Astrocyte (in vitro differentiated cells and primary cell): ENCODE results near the gene MYOZ3. TPM values are rescaled to one million over a fixed set of nuclear protein-coding genes. Genes with fewer than 3 reads are reported as not detected.

Experiments used
- DNase-seq: peaks from one replicate; pipeline ENCODE4 v3.0.0-alpha.2; 2010; ENCODE audit warnings: low read depth
- FAIRE-seq: peaks from 2 replicates; lab custom pipeline; 2011; peaks lifted over from hg19 to GRCh38; lab: Jason Lieb, UNC
- H2AFZ ChIP-seq: 2 replicates; pipeline ENCODE4 v1.6.0; 2012; ENCODE audit warnings: low read depth, low read length, inconsistent platforms
- H3K27ac ChIP-seq: 2 replicates; pipeline ENCODE4 v1.5.1; 2011; ENCODE audit warnings: low read depth, low read length, inconsistent platforms
- H3K27me3 ChIP-seq: 2 replicates; pipeline ENCODE4 v1.6.0; 2011; ENCODE audit warnings: low read length, inconsistent platforms; ENCODE audit not compliant: insufficient read depth
- H3K36me3 ChIP-seq: 2 replicates; pipeline ENCODE4 v1.5.1; 2011; ENCODE audit warnings: low read length, inconsistent platforms; ENCODE audit not compliant: insufficient read depth
- H3K4me1 ChIP-seq: 2 replicates; pipeline ENCODE4 v1.5.1; 2011; ENCODE audit warnings: low read length, inconsistent platforms; ENCODE audit not compliant: insufficient read depth
- H3K4me2 ChIP-seq: 2 replicates; pipeline ENCODE4 v1.6.0; 2012; ENCODE audit warnings: low read length, inconsistent platforms
- H3K4me3 ChIP-seq: 2 replicates; pipeline ENCODE4 v1.5.1; 2011; ENCODE audit warnings: low read depth, mild to moderate bottlenecking, low read length, inconsistent platforms; ENCODE audit not compliant: insufficient read depth
- H3K79me2 ChIP-seq: 2 replicates; pipeline ENCODE4 v1.6.0; 2012; ENCODE audit warnings: mild to moderate bottlenecking, low read length, inconsistent platforms; ENCODE audit not compliant: insufficient read depth
- H3K9ac ChIP-seq: 2 replicates; pipeline ENCODE4 v1.6.0; 2012; ENCODE audit warnings: mild to moderate bottlenecking, low read length, inconsistent platforms
- H3K9me3 ChIP-seq: 2 replicates; pipeline ENCODE4 v1.5.1; 2012; ENCODE audit warnings: low read depth, mild to moderate bottlenecking, low read length, inconsistent platforms; ENCODE audit not compliant: insufficient read depth
- H4K20me1 ChIP-seq: 2 replicates; pipeline ENCODE4 v1.6.0; 2012; ENCODE audit warnings: low read length, inconsistent platforms; ENCODE audit not compliant: insufficient read depth
- H3K27ac Mint-ChIP-seq: one replicate; pipeline ENCODE4 v1.8.0; 2021; ENCODE audit warnings: mild to moderate bottlenecking, mixed read lengths; ENCODE audit not compliant: unreplicated experiment
- H3K27me3 Mint-ChIP-seq: one replicate; pipeline ENCODE4 v1.8.0; 2021; ENCODE audit warnings: low read depth, mixed read lengths; ENCODE audit not compliant: unreplicated experiment
- H3K36me3 Mint-ChIP-seq: one replicate; pipeline ENCODE4 v1.8.0; 2021; ENCODE audit warnings: low read depth, mixed read lengths; ENCODE audit not compliant: unreplicated experiment
- H3K4me1 Mint-ChIP-seq: one replicate; pipeline ENCODE4 v1.8.0; 2021; ENCODE audit warnings: low read depth, mixed read lengths; ENCODE audit not compliant: unreplicated experiment
- H3K4me3 Mint-ChIP-seq: one replicate; pipeline ENCODE4 v1.8.0; 2021; ENCODE audit warnings: mild to moderate bottlenecking, moderate library complexity, mixed read lengths; ENCODE audit not compliant: unreplicated experiment
- H3K9me3 Mint-ChIP-seq: one replicate; pipeline ENCODE4 v1.8.0; 2021; ENCODE audit warnings: mild to moderate bottlenecking, mixed read lengths; ENCODE audit not compliant: unreplicated experiment
- CTCF ChIP-seq: IDR thresholded peaks from 2 replicates; pipeline ENCODE4 v1.5.1; 2011; ENCODE audit warnings: low read depth, mild to moderate bottlenecking, inconsistent platforms, low read length, moderate library complexity; ENCODE audit not compliant: insufficient read depth
- EZH2 ChIP-seq: IDR thresholded peaks from 2 replicates; pipeline ENCODE4 v1.6.1; 2012; ENCODE audit warnings: mild to moderate bottlenecking, low read length, inconsistent platforms; ENCODE audit not compliant: insufficient read depth
- total RNA-seq: library from RNA; stranded (reverse); gene quantifications from 2 replicates; pipeline ENCODE4 v1.2.1, GENCODE V29; 2021

MYOZ3 gene
- total RNA-seq, 1 donor from 2014 or later: 5.5 TPM

GRCh38 chr5:150706776-150707390 lies 45.8 kb downstream of the MYOZ3 start:
- Histone ChIP-seq H4K20me1 (no peaks in the 10 kb centered on the region), H3K27ac (no peak overlapping the region), H3K27me3 (no peaks in the 10 kb centered on the region), H3K4me1 (no peaks in the 10 kb centered on the region), H3K36me3 (peaks cover 33% of the 10 kb centered on the region), H3K9me3 (no peaks in the 10 kb centered on the region), H3K9ac (no peak overlapping the region), H2AFZ (no peak overlapping the region), H3K79me2 (no peaks in the 10 kb centered on the region), H3K4me3 (no peak overlapping the region), H3K4me2 (no peak overlapping the region)
- Mint-ChIP-seq H3K4me3 (no peak overlapping the region), H3K27me3 (no peaks in the 10 kb centered on the region), H3K36me3 (peaks cover 6% of the 10 kb centered on the region), H3K9me3 (no peaks in the 10 kb centered on the region), H3K27ac (no peak overlapping the region), H3K4me1 (no peaks in the 10 kb centered on the region)
- DNase-seq: no peak
- TF ChIP-seq CTCF: no peak
- TF ChIP-seq EZH2: no peak
- no peak for FAIRE-seq

- Histone ChIP-seq H3K27ac (no peak overlapping the region), H3K79me2 (no peaks in the 10 kb centered on the region), H4K20me1 (no peaks in the 10 kb centered on the region), H3K27me3 (no peaks in the 10 kb centered on the region), H2AFZ (no peak overlapping the region), H3K9me3 (no peaks in the 10 kb centered on the region), H3K4me2 (no peak overlapping the region), H3K4me1 (no peaks in the 10 kb centered on the region), H3K9ac (no peak overlapping the region), H3K4me3 (no peak overlapping the region), H3K36me3 (peaks cover 49% of the 10 kb centered on the region)
- H3K27ac Mint-ChIP-seq: no peak overlapping the region
- H3K27me3 Mint-ChIP-seq: no peaks in the 10 kb centered on the region
- H3K36me3 Mint-ChIP-seq: peaks cover 6% of the 10 kb centered on the region
- peak; percentile 27 for TF ChIP-seq CTCF
- TF ChIP-seq EZH2: no peak
- H3K4me1 Mint-ChIP-seq: no peaks in the 10 kb centered on the region
- H3K4me3 Mint-ChIP-seq: no peak overlapping the region
- DNase-seq (no peak), FAIRE-seq (no peak)
- no peaks in the 10 kb centered on the region for H3K9me3 Mint-ChIP-seq
These were observed 49.1 kb downstream of the MYOZ3 start for GRCh38 chr5:150710165-150710564.

GRCh38 chr5:150723845-150724244 lies 62.8 kb downstream of the MYOZ3 start:
- Histone ChIP-seq H3K27ac (no peak overlapping the region), H3K36me3 (peaks cover 63% of the 10 kb centered on the region), H3K4me2 (no peak overlapping the region), H3K4me3 (no peak overlapping the region), H3K9ac (no peak overlapping the region), H3K79me2 (no peaks in the 10 kb centered on the region), H3K9me3 (no peaks in the 10 kb centered on the region), H4K20me1 (no peaks in the 10 kb centered on the region), H3K27me3 (no peaks in the 10 kb centered on the region), H3K4me1 (no peaks in the 10 kb centered on the region), H2AFZ (no peak overlapping the region)
- Mint-ChIP-seq H3K4me1 (no peaks in the 10 kb centered on the region), H3K36me3 (peaks cover 13% of the 10 kb centered on the region), H3K27me3 (no peaks in the 10 kb centered on the region), H3K9me3 (no peaks in the 10 kb centered on the region), H3K4me3 (no peak overlapping the region), H3K27ac (no peak overlapping the region)
- FAIRE-seq (no peak), DNase-seq (no peak)
- TF ChIP-seq CTCF (no peak), EZH2 (no peak)
